ENCODE results near the gene CDK17. TPM values are rescaled to one million over a fixed set of nuclear protein-coding genes. Genes with fewer than 3 reads are reported as not detected.

CDK17 gene
- total RNA-seq, 1 donor from 2014 or later = 46.7 TPM

- TF ChIP-seq CTCF (IDR thresholded peaks at IDR 0.05; ENCODE audit: partially characterized antibody, unreplicated experiment) = no peak
- peaks cover 11% of the 10 kb centered on the region for H3K4me1 Mint-ChIP-seq (ENCODE audit: low read depth, unreplicated experiment)
Observed at GRCh38 chr12:96248136-96248931, 151.9 kb downstream of the CDK17 start.

GRCh38 chr12:96247563-96247962 is 152.7 kb downstream of the CDK17 start:
- Mint-ChIP-seq H3K4me1 (ENCODE audit: low read depth, unreplicated experiment) (peaks cover 11% of the 10 kb centered on the region), H3K27ac (ENCODE audit: unreplicated experiment) (no peak overlapping the region), H3K9me3 (ENCODE audit: unreplicated experiment) (peaks cover 5% of the 10 kb centered on the region), H3K27me3 (ENCODE audit: unreplicated experiment) (peaks cover 3% of the 10 kb centered on the region), H3K36me3 (ENCODE audit: unreplicated experiment) (peaks cover 13% of the 10 kb centered on the region), H3K4me3 (ENCODE audit: unreplicated experiment) (no peak overlapping the region)
- TF ChIP-seq CTCF (IDR thresholded peaks at IDR 0.05; ENCODE audit: partially characterized antibody, unreplicated experiment) = no peak
- DNase-seq = no peak

More at GRCh38 chr12:96248136-96248931, 151.9 kb downstream of the CDK17 start:
- no peak for DNase-seq
- Mint-ChIP-seq H3K4me3 (ENCODE audit: unreplicated experiment) (no peak overlapping the region), H3K27me3 (ENCODE audit: unreplicated experiment) (peaks cover 3% of the 10 kb centered on the region), H3K27ac (ENCODE audit: unreplicated experiment) (no peak overlapping the region), H3K36me3 (ENCODE audit: unreplicated experiment) (peaks cover 13% of the 10 kb centered on the region), H3K9me3 (ENCODE audit: unreplicated experiment) (peaks cover 5% of the 10 kb centered on the region)

- DNase-seq = no peak
- Mint-ChIP-seq H3K9me3 (ENCODE audit: unreplicated experiment) (peaks cover 5% of the 10 kb centered on the region), H3K27ac (ENCODE audit: unreplicated experiment) (no peak overlapping the region)
Observed at GRCh38 chr12:96246926-96247505, 153.2 kb downstream of the CDK17 start.

GRCh38 chr12:96244826-96245225 is 155.4 kb downstream of the CDK17 start:
- Mint-ChIP-seq H3K27ac (ENCODE audit: unreplicated experiment) (no peak overlapping the region), H3K27me3 (ENCODE audit: unreplicated experiment) (peaks cover 3% of the 10 kb centered on the region), H3K4me3 (ENCODE audit: unreplicated experiment) (no peak overlapping the region), H3K36me3 (ENCODE audit: unreplicated experiment) (no peaks in the 10 kb centered on the region), H3K4me1 (ENCODE audit: low read depth, unreplicated experiment) (peaks cover 27% of the 10 kb centered on the region), H3K9me3 (ENCODE audit: unreplicated experiment) (peaks cover 5% of the 10 kb centered on the region)
- no peak for DNase-seq
- no peak for TF ChIP-seq CTCF (IDR thresholded peaks at IDR 0.05; ENCODE audit: partially characterized antibody, unreplicated experiment)

More at GRCh38 chr12:96246926-96247505, 153.2 kb downstream of the CDK17 start:
- H3K4me1 Mint-ChIP-seq (ENCODE audit: low read depth, unreplicated experiment) = peaks cover 11% of the 10 kb centered on the region
- peaks cover 3% of the 10 kb centered on the region for H3K27me3 Mint-ChIP-seq (ENCODE audit: unreplicated experiment)
- no peak for TF ChIP-seq CTCF (IDR thresholded peaks at IDR 0.05; ENCODE audit: partially characterized antibody, unreplicated experiment)
- H3K36me3 Mint-ChIP-seq (ENCODE audit: unreplicated experiment) = peaks cover 13% of the 10 kb centered on the region
- H3K4me3 Mint-ChIP-seq (ENCODE audit: unreplicated experiment) = no peak overlapping the region

GRCh38 chr12:96242597-96242996 is 157.6 kb downstream of the CDK17 start:
- peaks cover 3% of the 10 kb centered on the region for H3K27me3 Mint-ChIP-seq (ENCODE audit: unreplicated experiment)
- no peak for DNase-seq
- no peak for TF ChIP-seq CTCF (IDR thresholded peaks at IDR 0.05; ENCODE audit: partially characterized antibody, unreplicated experiment)
- no peaks in the 10 kb centered on the region for H3K9me3 Mint-ChIP-seq (ENCODE audit: unreplicated experiment)
- H3K4me1 Mint-ChIP-seq (ENCODE audit: low read depth, unreplicated experiment) = peaks cover 21% of the 10 kb centered on the region
- H3K36me3 Mint-ChIP-seq (ENCODE audit: unreplicated experiment) = no peaks in the 10 kb centered on the region
- H3K4me3 Mint-ChIP-seq (ENCODE audit: unreplicated experiment) = no peak overlapping the region
- no peak overlapping the region for H3K27ac Mint-ChIP-seq (ENCODE audit: unreplicated experiment)

Measured in glutamatergic neuron (in vitro differentiated cells).